Keratinocyte (primary cell): ENCODE measurements around the gene EOGT.

Experiments
- EZH2 ChIP-seq: IDR thresholded peaks from one replicate; pipeline ENCODE4 v1.6.1; 2012; ENCODE audit warnings: inconsistent platforms, mild to moderate bottlenecking, low read length, moderate library complexity
- TF ChIP-seq, protein P1 (sequence below), 3 experiments: IDR thresholded peaks in 1 of 3; conservative IDR thresholded peaks in 1 of 3; optimal IDR thresholded peaks in 1 of 3; 2 replicates in 2 of 3; 3 replicates in 1 of 3; pipeline versions ENCODE3 to v1.5.1; 2011; ENCODE audit warnings: low read length in 3 of 3, mild to moderate bottlenecking in 3 of 3, moderate library complexity in 2 of 3, control low read depth in 1 of 3, inconsistent platforms in 1 of 3; ENCODE audit not compliant: insufficient read depth in 2 of 3; ENCODE audit errors: extremely low read depth in 1 of 3

- TF ChIP-seq, protein P1, sequence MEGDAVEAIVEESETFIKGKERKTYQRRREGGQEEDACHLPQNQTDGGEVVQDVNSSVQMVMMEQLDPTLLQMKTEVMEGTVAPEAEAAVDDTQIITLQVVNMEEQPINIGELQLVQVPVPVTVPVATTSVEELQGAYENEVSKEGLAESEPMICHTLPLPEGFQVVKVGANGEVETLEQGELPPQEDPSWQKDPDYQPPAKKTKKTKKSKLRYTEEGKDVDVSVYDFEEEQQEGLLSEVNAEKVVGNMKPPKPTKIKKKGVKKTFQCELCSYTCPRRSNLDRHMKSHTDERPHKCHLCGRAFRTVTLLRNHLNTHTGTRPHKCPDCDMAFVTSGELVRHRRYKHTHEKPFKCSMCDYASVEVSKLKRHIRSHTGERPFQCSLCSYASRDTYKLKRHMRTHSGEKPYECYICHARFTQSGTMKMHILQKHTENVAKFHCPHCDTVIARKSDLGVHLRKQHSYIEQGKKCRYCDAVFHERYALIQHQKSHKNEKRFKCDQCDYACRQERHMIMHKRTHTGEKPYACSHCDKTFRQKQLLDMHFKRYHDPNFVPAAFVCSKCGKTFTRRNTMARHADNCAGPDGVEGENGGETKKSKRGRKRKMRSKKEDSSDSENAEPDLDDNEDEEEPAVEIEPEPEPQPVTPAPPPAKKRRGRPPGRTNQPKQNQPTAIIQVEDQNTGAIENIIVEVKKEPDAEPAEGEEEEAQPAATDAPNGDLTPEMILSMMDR (optimal IDR thresholded peaks at IDR 0.05 in 1 of 3, IDR thresholded peaks at IDR 0.05 in 1 of 3, conservative IDR thresholded peaks at IDR 0.05 in 1 of 3; ENCODE audit: extremely low read depth in 1 of 3, insufficient read depth in 2 of 3, low read length in 3 of 3): no peak
- no peak for TF ChIP-seq EZH2
Observed at GRCh38 chr3:69033470-69033869, 20.0 kb upstream of the EOGT start.
